ENCODE data around the gene DYNLL1. TPM values are rescaled to one million over a fixed set of nuclear protein-coding genes. Genes with fewer than 3 reads are reported as not detected.

The DYNLL1 gene
- total and polyA plus RNA-seq, 2 of the 13 experiments (the other 11 are each of a cell fraction or from before 2014, with no cell fraction given), result 271 to 294 TPM

- TF ChIP-seq, protein P1, sequence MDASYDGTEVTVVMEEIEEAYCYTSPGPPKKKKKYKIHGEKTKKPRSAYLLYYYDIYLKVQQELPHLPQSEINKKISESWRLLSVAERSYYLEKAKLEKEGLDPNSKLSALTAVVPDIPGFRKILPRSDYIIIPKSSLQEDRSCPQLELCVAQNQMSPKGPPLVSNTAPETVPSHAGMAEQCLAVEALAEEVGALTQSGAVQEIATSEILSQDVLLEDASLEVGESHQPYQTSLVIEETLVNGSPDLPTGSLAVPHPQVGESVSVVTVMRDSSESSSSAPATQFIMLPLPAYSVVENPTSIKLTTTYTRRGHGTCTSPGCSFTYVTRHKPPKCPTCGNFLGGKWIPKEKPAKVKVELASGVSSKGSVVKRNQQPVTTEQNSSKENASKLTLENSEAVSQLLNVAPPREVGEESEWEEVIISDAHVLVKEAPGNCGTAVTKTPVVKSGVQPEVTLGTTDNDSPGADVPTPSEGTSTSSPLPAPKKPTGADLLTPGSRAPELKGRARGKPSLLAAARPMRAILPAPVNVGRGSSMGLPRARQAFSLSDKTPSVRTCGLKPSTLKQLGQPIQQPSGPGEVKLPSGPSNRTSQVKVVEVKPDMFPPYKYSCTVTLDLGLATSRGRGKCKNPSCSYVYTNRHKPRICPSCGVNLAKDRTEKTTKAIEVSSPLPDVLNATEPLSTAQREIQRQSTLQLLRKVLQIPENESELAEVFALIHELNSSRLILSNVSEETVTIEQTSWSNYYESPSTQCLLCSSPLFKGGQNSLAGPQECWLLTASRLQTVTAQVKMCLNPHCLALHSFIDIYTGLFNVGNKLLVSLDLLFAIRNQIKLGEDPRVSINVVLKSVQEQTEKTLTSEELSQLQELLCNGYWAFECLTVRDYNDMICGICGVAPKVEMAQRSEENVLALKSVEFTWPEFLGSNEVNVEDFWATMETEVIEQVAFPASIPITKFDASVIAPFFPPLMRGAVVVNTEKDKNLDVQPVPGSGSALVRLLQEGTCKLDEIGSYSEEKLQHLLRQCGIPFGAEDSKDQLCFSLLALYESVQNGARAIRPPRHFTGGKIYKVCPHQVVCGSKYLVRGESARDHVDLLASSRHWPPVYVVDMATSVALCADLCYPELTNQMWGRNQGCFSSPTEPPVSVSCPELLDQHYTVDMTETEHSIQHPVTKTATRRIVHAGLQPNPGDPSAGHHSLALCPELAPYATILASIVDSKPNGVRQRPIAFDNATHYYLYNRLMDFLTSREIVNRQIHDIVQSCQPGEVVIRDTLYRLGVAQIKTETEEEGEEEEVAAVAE (CRISPR knock-in tag; IDR thresholded peaks at IDR 0.05; ENCODE audit: borderline replicate concordance), result no peak
- TF ChIP-seq RFX1 (IDR thresholded peaks at IDR 0.05), result no peak
- no peak for TF ChIP-seq HINFP (CRISPR knock-in tag; IDR thresholded peaks at IDR 0.05; ENCODE audit: low read depth)
- TF ChIP-seq ZSCAN5A (CRISPR knock-in tag; IDR thresholded peaks at IDR 0.05; ENCODE audit: borderline replicate concordance), result no peak
- no peak for TF ChIP-seq ZNF569 (CRISPR knock-in tag; IDR thresholded peaks at IDR 0.05; ENCODE audit: borderline replicate concordance)
- TF ChIP-seq RBAK (CRISPR knock-in tag; IDR thresholded peaks at IDR 0.05), result no peak
- no peak for TF ChIP-seq NCOA2 (CRISPR knock-in tag; IDR thresholded peaks at IDR 0.05)
- TF ChIP-seq RBFOX2 (IDR thresholded peaks at IDR 0.05; ENCODE audit: low read depth, low read length), result peak; percentile 79
- TF ChIP-seq ZNF850 (CRISPR knock-in tag; conservative IDR thresholded peaks at IDR 0.05), result no peak
- TF ChIP-seq TBP (CRISPR knock-in tag; IDR thresholded peaks at IDR 0.05), result no peak
- TF ChIP-seq MZF1 (CRISPR knock-in tag; IDR thresholded peaks at IDR 0.05; ENCODE audit: borderline replicate concordance), result no peak
- TF ChIP-seq ZNF614 (CRISPR knock-in tag; IDR thresholded peaks at IDR 0.05; ENCODE audit: borderline replicate concordance), result no peak
- no peak for TF ChIP-seq ETV6 (CRISPR knock-in tag; conservative IDR thresholded peaks at IDR 0.05)
- no peak for TF ChIP-seq ZSCAN20 (CRISPR knock-in tag; IDR thresholded peaks at IDR 0.05; ENCODE audit: borderline replicate concordance)
- TF ChIP-seq PREB (CRISPR knock-in tag; IDR thresholded peaks at IDR 0.05), result no peak
- no peak for TF ChIP-seq POLR2AphosphoS5 (IDR thresholded peaks at IDR 0.05; ENCODE audit: low read depth, low read length)
- TF ChIP-seq ZNF501 (CRISPR knock-in tag; IDR thresholded peaks at IDR 0.05), result peak; percentile 52; the same call in 1 of the 2 replicates
- peak; percentile 62 for TF ChIP-seq MED8 (CRISPR knock-in tag; IDR thresholded peaks at IDR 0.05; ENCODE audit: insufficient replicate concordance)
Measured at GRCh38 chr12:120534703-120535655, 39.1 kb downstream of the DYNLL1 start (continued).
